GM12864 (cell line): Measurements from ENCODE around the gene SMIM24.

Experiments
- DNase-seq: peaks from one replicate; pipeline ENCODE4 v3.0.0-alpha.2; 2011; ENCODE audit warnings: low read depth
- H3K4me3 ChIP-seq: 2 replicates; pipeline ENCODE4 v1.5.1; 2011; ENCODE audit warnings: mild to moderate bottlenecking, low read depth, low read length, control low read depth
- CTCF ChIP-seq: IDR thresholded peaks from 2 replicates; pipeline ENCODE4 v1.5.1; 2011; ENCODE audit warnings: low read depth, mild to moderate bottlenecking, moderate library complexity, low read length, control low read depth, inconsistent platforms; ENCODE audit errors: missing control alignments

SMIM24 gene

GRCh38 chr19:3500429-3501101 is 20.2 kb upstream of the SMIM24 start, which contains the start of gene DOHH:
Gene DOHH (minus strand): TSS chr19:3500674. CDS start chr19:3496814, 3,860 bp downstream.
- no peak for TF ChIP-seq CTCF
- H3K4me3 ChIP-seq: peak within 1 kb of the TSS; percentile 80
- DNase-seq: peak; percentile 98

GRCh38 chr19:3499738-3500428 is 19.6 kb upstream of the SMIM24 start:
- TF ChIP-seq CTCF: no peak
- peak overlapping the region; percentile 80 for H3K4me3 ChIP-seq
- no peak for DNase-seq

GRCh38 chr19:3497757-3498520 is 17.6 kb upstream of the SMIM24 start:
- no peak for TF ChIP-seq CTCF
- no peak overlapping the region for H3K4me3 ChIP-seq

GRCh38 chr19:3496392-3497273 is 16.3 kb upstream of the SMIM24 start:
- no peak for DNase-seq
- H3K4me3 ChIP-seq: no peak overlapping the region
- TF ChIP-seq CTCF: no peak

More at GRCh38 chr19:3497757-3498520, 17.6 kb upstream of the SMIM24 start:
- no peak for DNase-seq

- no peak for DNase-seq
- no peak for TF ChIP-seq CTCF
- H3K4me3 ChIP-seq: no peak overlapping the region
Measured at GRCh38 chr19:3494559-3494958, 14.2 kb upstream of the SMIM24 start.

GRCh38 chr19:3494051-3494450 is 13.7 kb upstream of the SMIM24 start:
- DNase-seq: no peak
- H3K4me3 ChIP-seq: no peak overlapping the region
- no peak for TF ChIP-seq CTCF
